ENCODE results near the gene FRMD3.
"Not testable (repeated sequence)": the region's sequence is repeated elsewhere in the genome, so short reads cannot be mapped to it uniquely, and the experiment has no call there.

Gene FRMD3

DNA sequence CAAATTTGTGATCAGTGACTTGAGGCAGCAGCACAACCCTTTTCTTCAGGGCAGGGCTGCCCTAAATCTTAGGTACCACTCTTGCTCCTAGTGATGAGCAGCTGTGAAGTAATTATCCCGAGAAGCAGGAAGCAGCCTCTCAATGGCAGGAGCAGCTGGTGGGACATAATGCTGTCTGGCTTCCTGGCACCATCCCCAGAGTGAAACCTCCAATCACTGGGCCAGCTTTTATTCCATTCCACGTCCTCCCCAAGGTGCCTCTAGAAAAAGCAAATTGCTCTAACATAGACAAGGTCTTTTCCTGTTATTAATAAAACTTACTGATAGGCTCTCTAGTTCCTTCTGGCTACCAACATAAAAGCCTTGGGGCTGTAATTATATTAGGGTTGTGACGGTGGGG, 154.0 kb downstream of the FRMD3 start:
- no peak for ATAC-seq

DNA sequence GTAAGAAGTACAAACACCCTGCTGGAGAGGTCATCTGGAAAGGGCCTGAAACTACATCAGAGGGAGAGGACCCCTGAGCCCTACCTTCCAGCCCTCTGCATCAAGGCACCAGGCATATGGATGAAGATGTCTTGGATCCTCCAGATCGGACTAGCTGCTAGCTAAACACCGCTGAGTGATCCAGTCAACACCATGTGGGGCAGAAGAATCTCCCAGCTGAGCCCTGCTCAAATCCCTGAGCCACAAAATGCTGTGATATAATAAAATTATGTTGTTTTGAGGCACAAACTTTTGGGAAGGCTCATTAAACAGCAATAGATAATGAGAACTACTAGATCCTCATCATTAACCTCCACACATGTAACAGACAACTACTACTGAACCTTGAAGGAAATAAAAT, 155.2 kb downstream of the FRMD3 start:
- ATAC-seq = no peak

DNA sequence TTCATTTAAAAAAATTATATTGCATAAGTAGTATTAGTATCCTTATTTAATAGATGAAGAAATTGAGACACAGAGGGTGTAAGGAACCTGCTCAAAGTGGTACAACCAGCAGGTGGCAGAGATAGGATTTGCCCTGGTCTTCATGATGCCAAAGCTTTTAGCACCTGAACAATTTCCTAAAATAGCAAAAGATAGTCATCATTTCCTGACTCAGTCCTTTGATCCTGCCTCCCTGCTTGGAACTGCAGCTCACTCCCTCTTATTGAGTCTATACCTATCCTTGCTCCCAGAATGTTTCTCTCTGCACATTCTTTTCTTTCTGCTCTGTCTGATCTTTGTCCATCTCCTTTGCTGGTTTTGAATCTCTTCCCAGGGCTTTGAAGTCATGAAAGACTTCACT, 155.8 kb downstream of the FRMD3 start:
- no peak for ATAC-seq

DNA sequence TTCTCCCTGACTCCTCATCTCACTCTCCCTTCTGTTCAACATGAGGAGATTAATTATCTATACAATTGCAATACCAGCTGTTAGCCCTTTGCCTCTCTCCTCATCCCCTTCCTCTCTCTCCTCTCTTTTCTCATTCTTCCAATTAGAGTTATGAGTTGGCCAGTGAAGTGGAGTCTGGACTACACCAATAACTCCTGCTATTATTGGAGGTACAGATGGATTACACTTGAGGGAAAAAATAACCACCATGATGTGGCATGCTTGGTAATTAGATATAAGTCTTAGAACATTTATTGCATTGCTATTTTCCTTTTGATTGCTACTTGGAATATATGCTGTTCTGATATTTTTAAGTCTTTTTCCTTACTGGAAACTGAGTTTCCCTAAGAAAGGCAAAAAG, 159.2 kb downstream of the FRMD3 start:
- ATAC-seq = no peak

DNA sequence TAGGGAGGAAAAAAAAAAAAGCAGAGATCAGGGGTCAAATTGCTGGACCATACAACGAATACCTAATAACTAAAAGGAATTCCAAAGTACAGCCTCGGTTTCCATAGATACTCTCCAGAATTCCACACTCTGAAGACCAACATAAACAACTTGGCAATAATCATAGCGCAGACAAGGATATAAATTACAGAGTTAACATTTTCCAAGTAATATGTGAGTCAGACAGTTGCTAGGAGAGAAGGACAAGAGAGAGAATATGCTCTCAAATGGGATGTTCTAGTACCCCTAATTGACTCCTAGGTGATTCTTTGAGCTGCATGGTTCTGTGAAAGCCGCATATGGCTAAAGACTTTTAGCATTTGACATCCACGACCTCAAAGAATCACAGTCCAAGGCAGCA, 165.2 kb downstream of the FRMD3 start:
- ATAC-seq = no peak

DNA sequence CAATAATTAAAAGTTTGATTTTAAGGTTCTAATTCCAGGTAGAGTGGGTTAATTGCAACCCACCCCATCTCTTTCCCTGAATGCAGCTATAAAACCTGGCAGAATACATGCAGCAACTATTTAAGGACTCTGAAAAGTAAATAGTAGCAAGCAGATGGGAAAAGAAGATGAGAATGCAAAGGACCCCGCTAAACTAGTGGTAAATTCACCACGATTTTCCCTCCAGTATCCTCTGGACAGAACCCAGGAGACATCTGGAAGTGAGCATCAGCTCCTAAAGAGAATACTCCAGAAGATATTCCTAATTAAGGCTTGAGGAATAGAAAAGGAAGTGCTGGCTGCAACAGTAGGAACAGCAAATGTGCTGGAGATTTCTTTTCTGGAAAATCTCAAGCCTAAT, 170.9 kb downstream of the FRMD3 start:
- ATAC-seq = no peak

DNA sequence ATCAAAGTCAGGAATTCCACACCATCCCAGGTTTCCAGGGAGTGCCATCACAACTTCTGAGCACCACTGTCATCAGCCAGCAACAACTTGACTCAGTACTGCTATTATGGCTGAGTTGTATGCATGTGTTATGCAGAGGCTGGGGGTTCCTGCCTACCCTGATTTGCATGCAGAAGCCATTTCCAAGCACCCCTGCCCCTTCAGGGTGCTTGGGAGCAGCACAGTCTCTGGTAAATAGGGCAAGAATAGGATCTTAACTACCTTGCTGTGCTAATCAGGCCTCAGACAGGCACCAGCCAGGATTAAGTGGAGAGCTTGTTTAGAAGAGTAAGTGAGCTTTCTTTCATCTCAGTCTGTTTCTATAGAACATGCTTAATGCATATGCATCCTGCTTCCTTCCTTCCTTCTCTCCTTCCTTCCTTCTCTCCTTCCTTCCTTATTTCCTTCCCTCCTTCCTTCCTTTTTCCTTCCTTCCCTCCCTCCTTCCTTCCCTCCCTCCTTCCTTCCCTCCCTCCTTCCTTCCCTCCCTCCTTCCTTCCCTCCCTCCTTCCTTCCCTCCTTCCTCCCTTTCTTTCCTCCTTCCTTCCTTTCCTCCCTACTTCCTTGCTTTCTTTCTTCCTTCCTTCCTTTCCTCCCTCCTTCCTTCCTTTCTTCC, 175.7 kb downstream of the FRMD3 start:
- ATAC-seq = no peak

DNA sequence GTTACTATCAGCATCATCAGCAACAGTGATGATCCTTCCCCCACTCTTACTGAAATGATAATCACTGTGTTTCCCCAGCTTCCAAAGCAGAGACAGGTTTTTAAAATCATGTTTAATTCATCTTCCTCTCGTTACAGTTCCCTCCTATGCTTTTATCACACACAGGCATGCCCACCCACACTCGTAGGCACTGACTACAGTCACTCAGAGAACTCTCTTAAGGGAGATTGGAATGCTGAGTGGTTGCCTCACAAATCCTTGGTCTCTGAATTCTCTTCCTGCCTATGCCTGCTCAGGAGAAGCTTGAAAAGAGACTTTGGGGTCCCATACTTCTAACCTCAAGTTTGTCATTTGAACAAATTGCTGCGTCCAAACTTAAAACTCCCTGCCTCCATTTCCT, 179.2 kb downstream of the FRMD3 start:
- no peak for ATAC-seq

DNA sequence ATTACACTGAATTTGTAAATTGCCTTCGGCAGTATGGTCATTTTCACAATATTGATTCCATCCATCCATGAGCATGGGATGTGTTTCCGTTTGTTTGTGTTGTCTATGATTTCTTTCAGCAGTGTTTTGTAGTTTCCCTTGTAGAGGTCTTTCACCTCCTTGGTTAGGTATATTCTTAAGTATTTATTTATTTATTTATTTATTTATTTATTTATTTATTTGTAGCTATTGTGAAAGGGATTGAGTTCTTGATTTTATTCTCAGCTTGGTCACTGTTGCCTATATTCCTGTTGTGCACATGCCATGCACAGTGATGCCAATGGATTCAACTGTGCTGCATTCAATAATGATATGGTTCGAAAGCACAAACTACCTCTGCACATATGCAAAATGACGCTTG, 179.7 kb downstream of the FRMD3 start:
- not testable (repeated sequence) for ATAC-seq

DNA sequence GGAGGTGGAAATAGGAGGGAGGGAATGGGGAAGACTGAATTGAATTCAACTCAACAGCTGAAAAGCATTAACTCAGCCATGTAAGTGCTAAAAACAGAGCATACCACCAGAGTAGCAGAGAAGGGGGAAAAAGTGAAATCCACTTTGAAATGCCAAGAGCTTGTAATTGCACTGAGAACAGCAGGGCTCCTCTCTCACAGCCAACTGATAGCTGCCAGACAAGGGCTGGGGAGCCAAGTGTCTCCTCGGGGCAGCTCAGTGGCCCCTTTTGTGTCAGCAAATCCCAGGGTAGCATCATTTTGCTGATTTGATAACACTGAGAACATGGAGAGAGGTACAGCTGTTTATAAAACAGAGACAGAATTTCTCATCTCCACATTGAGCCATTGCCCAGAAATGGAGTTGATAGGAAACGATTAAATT, 182.5 kb downstream of the FRMD3 start:
- no peak for ATAC-seq

DNA sequence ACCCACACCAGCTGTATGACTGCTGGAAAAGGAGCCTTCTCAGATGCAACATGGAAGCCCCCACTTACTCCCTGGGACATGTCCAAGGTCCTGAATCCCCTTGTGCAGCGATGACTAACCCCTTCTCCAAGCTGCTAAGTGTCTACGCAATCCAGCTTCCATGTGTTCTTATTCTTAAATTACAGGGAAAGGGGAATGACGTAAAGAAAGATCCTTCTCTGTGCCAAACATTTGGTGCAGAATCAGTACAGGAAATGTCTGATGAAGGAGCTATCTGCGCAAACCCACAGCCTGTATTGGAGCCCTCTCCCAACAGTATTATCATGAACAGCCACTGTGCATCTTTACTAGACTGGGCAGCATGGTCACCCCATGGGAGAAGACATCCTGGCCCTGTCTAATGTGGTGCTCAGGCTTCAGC, 183.2 kb downstream of the FRMD3 start:
- no peak for ATAC-seq

DNA sequence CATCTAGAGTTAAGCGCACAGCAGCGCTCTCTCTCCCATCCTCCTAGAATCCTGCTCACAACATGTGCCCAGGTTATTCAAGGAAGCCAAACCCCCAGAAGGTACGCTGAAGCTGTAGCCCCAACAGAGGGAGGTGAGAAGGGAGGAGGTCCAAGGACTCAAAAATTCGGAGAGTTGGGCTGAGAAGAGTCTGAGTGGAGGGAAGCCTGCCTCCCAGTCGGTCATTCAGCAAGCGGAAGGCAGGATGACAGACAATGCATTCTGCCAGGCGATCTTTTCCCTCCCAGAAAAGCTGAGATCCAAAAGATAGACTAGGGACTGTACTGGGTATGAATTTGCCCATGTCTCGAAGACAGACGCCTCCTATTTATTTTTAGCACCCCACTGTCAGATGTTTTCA, 189.2 kb downstream of the FRMD3 start:
- no peak for ATAC-seq

DNA sequence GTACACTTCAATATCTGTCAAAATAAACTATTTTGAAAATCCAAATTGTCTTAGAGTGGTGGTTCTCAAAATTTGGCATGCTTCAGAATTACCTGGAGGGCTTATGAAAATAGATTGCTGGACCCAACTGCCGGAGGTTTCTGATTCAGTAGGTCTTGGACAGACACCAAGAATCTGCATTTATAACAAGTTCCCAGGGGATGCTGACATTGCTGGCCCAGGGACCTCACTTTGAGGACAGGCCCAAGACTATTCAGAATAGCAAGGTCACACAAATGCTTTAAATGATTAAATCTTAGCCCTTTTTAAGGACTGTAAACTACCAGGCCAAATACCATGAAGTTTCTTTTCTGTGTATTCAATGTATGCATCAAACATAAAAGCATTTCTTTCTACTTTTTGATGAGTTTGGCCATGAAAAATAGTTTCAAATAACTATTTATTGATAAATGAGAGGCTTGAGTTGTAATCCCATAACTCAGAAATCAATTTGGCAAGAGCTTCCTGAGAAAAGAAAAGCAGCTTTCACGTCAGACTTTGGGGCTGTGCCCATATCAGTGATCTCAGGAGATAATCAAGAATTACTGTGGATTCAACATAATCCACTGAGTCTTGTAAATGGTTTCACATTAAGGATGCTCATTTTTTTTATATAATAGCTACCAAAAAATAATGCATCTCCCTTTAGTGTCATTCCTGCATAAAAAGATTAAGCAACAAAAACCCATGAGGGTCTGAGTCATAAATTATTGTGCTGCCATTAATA, 191.4 kb downstream of the FRMD3 start:
- no peak for ATAC-seq

DNA sequence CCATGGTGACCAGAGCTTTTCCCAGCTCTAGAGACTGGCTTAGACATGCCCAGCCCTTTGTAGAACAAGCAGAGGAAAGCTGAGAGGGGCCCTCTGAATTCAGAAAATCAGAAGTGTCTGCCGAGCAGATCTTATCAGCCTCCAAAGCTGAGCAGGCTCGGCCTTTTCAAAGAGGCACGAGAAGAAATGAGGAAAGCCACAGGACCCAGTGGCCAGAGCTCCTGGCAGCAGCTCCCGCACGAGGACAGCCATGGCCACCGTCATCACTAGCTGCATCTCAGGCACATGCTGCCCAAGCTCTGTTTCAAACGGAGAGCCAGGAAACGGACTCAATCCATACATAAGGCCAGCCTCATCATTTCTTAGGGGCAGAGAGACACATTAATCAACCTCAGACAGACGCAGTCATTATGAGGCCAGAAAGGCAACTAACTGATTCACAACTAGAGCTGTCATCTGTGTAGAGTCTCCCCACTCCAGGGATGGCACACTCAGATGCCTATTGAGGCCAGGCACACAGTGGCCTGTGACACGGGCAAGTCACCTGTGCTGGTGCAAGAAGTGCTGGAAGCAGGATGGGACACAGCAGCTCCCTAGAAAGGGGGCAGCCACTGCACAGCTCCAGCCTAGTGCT, 194.7 kb downstream of the FRMD3 start:
- no peak for ATAC-seq

DNA sequence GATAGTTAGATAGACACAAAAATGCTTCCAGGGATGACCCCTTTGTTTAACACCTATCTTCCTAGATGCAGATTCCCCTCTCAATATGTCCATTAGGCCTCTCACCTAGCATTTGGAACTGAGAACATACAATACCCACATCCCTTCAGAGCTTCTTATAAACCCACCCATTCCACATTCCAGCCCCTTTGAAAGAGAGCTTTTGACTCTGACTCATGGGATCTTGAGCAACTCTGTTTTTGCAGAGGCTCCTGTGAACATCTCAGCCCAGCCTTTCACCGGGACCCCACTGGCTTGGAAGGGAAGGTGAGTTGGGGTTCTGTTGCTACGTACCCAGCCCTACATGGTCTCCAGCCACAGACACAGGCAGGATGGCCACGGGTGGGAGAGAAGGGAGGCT, 195.5 kb downstream of the FRMD3 start:
- no peak for ATAC-seq

DNA sequence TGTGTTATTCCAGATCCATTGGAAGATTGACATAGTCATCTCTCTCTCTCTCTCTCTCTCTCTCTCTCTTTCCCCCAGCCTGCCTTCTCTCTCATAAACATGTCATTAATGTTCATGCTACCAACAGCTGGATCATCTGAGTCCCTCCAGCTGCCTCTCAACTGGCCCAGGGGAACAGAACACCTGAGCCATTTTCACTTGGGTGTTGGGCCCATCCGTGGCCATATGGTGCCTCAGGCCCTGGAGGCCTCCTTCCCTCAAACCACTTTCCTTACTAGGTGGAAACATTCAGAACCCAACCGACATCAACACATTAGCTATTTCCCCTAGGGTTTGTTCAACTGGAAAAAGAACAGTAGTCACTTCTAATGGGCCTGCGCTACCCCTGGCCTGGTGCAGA, 196.2 kb downstream of the FRMD3 start:
- no peak for ATAC-seq

DNA sequence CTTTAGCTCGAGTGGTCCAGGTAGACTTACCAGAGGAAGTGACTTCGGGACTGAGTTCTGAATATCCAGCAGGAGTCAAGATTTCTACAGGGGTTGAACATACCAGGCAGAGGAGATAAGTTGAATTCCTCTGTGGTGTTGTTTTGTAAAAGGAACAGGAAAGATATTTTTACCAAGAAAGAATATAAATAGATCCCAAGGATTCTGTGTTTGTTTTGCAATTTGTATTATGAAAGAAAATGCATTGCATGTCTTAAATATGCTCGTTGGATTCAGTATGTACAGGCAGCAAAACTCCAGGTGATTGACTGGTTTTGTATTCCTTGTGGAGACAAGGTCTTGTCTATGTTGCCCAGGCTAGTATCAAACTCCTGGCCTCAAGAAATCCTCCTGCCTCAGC, 197.8 kb downstream of the FRMD3 start:
- no peak for ATAC-seq

DNA sequence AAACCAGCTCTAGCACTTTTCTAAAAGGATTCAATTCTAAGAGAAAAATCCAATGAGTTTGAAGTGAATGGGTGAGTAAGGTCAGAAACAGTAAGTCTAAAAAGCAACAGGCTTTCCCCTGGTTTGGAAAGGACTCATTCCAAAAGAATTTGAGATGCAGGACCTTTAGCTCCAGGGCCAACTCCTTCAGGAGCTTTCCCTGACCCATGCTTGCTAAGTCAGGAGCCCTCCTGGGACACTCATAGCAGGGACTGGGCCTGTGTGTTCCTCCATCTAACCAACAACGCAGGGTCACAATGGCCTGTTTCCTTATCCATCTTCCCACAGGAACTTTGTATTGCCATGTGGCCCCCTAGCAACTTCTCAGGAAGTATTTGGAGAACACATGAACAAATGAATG, 198.8 kb downstream of the FRMD3 start:
- ATAC-seq = no peak

DNA sequence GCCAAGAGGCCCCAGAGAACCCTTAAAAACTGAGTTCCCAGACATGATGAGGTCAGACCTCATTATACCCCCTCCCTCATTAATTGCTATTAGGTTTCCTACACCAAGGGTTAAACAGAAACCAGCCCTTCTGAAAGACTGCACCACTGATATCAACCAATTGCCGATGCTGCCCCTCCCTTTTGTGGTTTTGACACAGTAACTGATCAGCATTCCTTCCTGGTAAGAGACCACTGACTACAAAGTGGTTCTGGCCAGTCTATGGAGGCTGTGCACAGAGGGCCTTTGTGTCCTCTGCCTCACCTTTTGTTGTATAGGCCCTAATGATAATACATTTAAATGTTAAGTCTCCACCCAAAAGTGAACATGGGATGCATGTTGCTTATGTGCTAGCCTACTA, 201.5 kb downstream of the FRMD3 start:
- ATAC-seq = no peak

DNA sequence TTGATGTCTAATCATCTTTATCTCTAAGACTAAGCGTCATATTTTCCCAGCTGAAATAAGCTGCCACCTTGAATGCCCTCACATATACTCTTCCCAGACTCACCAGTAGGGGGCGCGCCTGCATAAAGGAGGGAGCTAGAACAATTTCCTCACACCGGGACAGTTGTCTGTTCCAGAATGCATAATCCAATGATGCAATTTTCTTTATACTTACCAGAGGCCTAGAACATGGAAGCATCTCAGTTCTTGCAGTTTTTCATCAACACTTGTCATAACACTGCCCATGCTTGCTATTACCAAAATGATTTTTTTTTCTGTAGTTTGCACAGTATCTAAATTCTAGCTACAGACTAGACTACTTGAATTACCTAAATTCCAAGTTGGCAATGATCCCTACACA, 203.9 kb downstream of the FRMD3 start:
- ATAC-seq = no peak

DNA sequence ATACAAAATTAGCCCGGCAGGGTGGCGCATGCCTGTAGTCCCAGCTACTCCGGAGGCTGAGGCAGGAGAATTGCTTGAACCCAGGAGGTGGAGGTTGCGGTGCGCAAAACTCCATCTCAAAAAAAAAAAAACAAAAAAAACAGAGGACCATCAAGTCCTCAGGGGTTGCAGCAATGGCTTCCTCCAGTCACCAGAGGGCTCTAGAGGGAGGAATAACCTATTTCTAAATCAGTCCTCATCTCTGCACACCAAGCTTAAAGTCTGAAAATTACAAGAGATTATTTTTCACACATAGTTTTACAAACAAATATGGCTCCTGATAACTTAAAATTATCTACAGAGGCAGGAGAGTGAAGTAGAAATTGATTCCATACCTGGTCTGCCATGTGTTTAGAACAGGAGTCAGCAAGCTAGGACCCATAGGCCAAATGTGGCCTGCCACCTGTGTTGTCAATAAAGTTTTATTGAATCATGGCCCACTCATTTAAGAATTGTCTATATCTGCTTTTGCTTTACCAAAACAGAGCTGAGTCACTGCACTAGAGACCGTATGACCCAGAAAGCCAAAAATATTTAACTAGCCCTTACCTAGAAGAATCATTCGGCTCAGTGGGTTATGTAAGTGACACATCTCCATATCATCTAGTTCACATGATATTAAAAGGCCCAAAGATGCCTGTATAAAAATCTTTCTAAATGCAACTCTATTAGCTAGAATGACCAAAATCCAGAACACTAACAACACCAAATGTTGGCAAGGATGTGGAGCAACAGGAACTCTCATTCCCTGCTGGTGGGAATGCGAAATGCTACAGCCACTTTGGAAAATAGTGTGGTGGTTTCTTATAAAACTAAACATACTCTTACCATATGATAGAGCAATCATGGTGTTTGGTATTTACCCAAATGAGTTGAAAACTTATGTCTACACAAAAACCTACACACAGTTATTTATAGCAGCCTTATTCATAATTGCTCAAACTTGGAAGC, 207.7 kb downstream of the FRMD3 start:
- no peak for ATAC-seq

DNA sequence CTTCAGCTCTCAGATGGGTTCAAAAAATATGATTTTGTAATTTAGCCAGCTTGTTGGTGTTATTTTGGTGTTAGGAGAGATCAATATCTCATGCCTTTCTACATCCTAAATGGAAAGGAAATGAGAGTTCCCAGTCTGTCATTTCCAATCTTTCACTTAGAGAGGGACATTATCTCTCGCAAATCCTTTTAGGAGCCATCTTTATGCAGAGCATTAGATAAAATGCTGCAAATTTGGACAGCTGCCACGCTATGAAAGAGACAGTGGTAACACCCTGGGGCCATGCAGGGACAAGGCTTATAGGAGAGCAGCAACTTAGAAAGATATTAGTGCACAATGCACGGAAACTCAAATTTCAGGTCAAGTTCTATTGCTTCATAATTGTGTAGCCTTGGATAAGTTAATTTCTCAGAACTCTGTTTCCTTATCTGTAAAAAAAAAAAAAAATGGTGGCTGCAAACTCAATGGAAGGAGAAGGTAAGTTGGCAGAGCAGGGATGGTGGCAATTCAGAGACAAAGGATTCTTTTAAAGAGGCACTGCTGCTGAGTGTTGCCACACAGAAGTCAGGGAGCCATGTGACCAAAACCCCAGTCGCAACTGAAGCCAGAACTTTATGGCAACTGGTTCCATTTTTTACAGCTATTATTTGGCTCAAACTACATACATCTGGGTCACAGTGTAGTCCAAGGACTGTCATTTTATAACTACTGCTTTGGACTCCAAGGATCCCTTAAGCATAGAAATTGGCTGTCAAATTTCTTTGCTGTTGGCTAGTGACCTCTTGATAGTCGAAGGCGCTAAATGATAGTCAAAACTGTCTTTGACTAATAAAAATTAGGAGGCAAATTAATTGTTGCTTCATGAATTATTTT, 210.2 kb downstream of the FRMD3 start:
- no peak for ATAC-seq

Measured in activated CD4-positive, CD25-positive, alpha-beta regulatory T cell treated with anti-CD3 and anti-CD28 coated beads, Interleukin-2, amount 50 U/mL, for 24 hours (primary cell).